Measurements from ENCODE around the gene SPEM2. TPM values are rescaled to one million over a fixed set of nuclear protein-coding genes. Genes with fewer than 3 reads are reported as not detected.

SPEM2 gene
- not detected in 2 replicates for total RNA-seq

GRCh38 chr17:7425316-7425715 is at the start of gene SPEM2:
SPEM2 (plus strand) TSS chr17:7425616; CDS start chr17:7425689, 73 bp downstream.

GRCh38 chr17:7380855-7381683 is 44.3 kb upstream of the SPEM2 start, which contains the start of gene TNK1:
TNK1 (plus strand) TSS chr17:7381089; CDS start chr17:7382927, 1,838 bp downstream.

GRCh38 chr17:7394452-7395191 is 30.8 kb upstream of the SPEM2 start, which contains the start of gene PLSCR3:
PLSCR3 (minus strand) TSS chr17:7394525; CDS start chr17:7394110, 415 bp downstream.

GRCh38 chr17:7403977-7404736 is 21.3 kb upstream of the SPEM2 start, which contains the start of gene TMEM256:
TMEM256 (minus strand) TSS chr17:7404097; CDS start chr17:7404084, 13 bp downstream.

GRCh38 chr17:7407485-7408251 is 17.7 kb upstream of the SPEM2 start, which contains the start of gene NLGN2:
NLGN2 (plus strand) TSS chr17:7407845; CDS start chr17:7408256, 411 bp downstream.

GRCh38 chr17:7419819-7420610 is 5.4 kb upstream of the SPEM2 start, which contains the start of gene SPEM1:
SPEM1 (plus strand) TSS chr17:7420324; CDS start chr17:7420385, 61 bp downstream.

GRCh38 chr17:7428557-7428956 is 3.1 kb downstream of the SPEM2 start, which contains the start of gene SPEM3:
SPEM3 (plus strand) TSS chr17:7428857; CDS start chr17:7428903, 46 bp downstream.

GRCh38 chr17:7439462-7440112 is 14.2 kb downstream of the SPEM2 start, which contains the start of gene FGF11:
FGF11 (plus strand) TSS chr17:7439512; CDS start chr17:7439621, 109 bp downstream.

GRCh38 chr17:7444682-7445618 is 19.5 kb downstream of the SPEM2 start, which contains the start of gene CHRNB1:
CHRNB1 (plus strand) TSS chr17:7445061; CDS start chr17:7445128, 67 bp downstream.

Other genes starting within 250 kb of the SPEM2 start
- 1.1 and 1.2 TPM in 2 replicates for gene ASGR1, start 246.2 kb upstream of the SPEM2 start, total RNA-seq
- 28.8 and 39.5 TPM in 2 replicates for gene DLG4, start 205.8 kb upstream of the SPEM2 start, total RNA-seq
- gene ACADVL, start 205.7 kb upstream of the SPEM2 start, total RNA-seq, result 209 and 256 TPM in 2 replicates
- gene DVL2, start 191.1 kb upstream of the SPEM2 start, total RNA-seq, result 60.4 and 61.2 TPM in 2 replicates
- 33.0 and 41.3 TPM in 2 replicates for gene PHF23, start 186.2 kb upstream of the SPEM2 start, total RNA-seq
- 153 and 179 TPM in 2 replicates for gene GABARAP, start 183.2 kb upstream of the SPEM2 start, total RNA-seq
- gene CTDNEP1, start 173.9 kb upstream of the SPEM2 start, total RNA-seq, result 32.1 and 51.9 TPM in 2 replicates
- gene ELP5, start 173.4 kb upstream of the SPEM2 start, total RNA-seq, result 23.2 and 30.9 TPM in 2 replicates
- 0.60 TPM in 1 of 2 replicates, not detected in the other for gene CLDN7, start 163.1 kb upstream of the SPEM2 start, total RNA-seq
- gene SLC2A4, start 143.9 kb upstream of the SPEM2 start, total RNA-seq, result not detected in 2 replicates
- gene YBX2, start 131.0 kb upstream of the SPEM2 start, total RNA-seq, result not detected in 2 replicates
- 513 and 520 TPM in 2 replicates for gene EIF5A, start 118.0 kb upstream of the SPEM2 start, total RNA-seq
- gene GPS2, start 110.3 kb upstream of the SPEM2 start, total RNA-seq, result 24.6 and 29.5 TPM in 2 replicates
- gene NEURL4, start 96.3 kb upstream of the SPEM2 start, total RNA-seq, result 20.8 and 24.0 TPM in 2 replicates
- gene ACAP1, start 89.1 kb upstream of the SPEM2 start, total RNA-seq, result 0.09 and 4.8 TPM in 2 replicates
- gene KCTD11, start 73.5 kb upstream of the SPEM2 start, total RNA-seq, result 14.6 and 15.1 TPM in 2 replicates
- not detected in 2 replicates for gene TMEM95, start 70.5 kb upstream of the SPEM2 start, total RNA-seq
- gene TNK1, start 44.5 kb upstream of the SPEM2 start, total RNA-seq, result 0.09 and 1.2 TPM in 2 replicates
- 22.3 and 65.3 TPM in 2 replicates for gene PLSCR3, start 31.1 kb upstream of the SPEM2 start, total RNA-seq
- gene TMEM256, start 21.5 kb upstream of the SPEM2 start, total RNA-seq, result 34.6 and 80.8 TPM in 2 replicates
- gene NLGN2, start 17.8 kb upstream of the SPEM2 start, total RNA-seq, result 15.1 and 24.1 TPM in 2 replicates
- gene SPEM1, start 5.3 kb upstream of the SPEM2 start, total RNA-seq, result not detected in 2 replicates
- not detected in 2 replicates for gene SPEM3, start 3.2 kb downstream of the SPEM2 start, total RNA-seq
- 1.8 and 3.6 TPM in 2 replicates for gene TMEM102, start 9.8 kb downstream of the SPEM2 start, total RNA-seq
- 5.3 and 7.2 TPM in 2 replicates for gene FGF11, start 13.9 kb downstream of the SPEM2 start, total RNA-seq
- 3.4 and 6.2 TPM in 2 replicates for gene CHRNB1, start 19.4 kb downstream of the SPEM2 start, total RNA-seq
- 19.6 and 28.2 TPM in 2 replicates for gene ZBTB4, start 54.0 kb downstream of the SPEM2 start, total RNA-seq
- gene SLC35G6, start 55.8 kb downstream of the SPEM2 start, total RNA-seq, result not detected in 2 replicates
- gene POLR2A, start 58.8 kb downstream of the SPEM2 start, total RNA-seq, result 89.1 and 138 TPM in 2 replicates
- gene TNFSF12, start 123.4 kb downstream of the SPEM2 start, total RNA-seq, result 7.4 and 16.3 TPM in 2 replicates
- gene TNFSF13, start 133.1 kb downstream of the SPEM2 start, total RNA-seq, result 0.83 TPM in 1 of 2 replicates, not detected in the other
- gene SENP3, start 136.3 kb downstream of the SPEM2 start, total RNA-seq, result 64.1 and 68.3 TPM in 2 replicates
- gene CD68, start 154.0 kb downstream of the SPEM2 start, total RNA-seq, result 5.6 and 14.5 TPM in 2 replicates
- 66.1 and 69.8 TPM in 2 replicates for gene MPDU1, start 158.2 kb downstream of the SPEM2 start, total RNA-seq
- 0.30 and 0.32 TPM in 2 replicates for gene SOX15, start 164.5 kb downstream of the SPEM2 start, total RNA-seq
- 50.5 and 56.3 TPM in 2 replicates for gene FXR2, start 189.3 kb downstream of the SPEM2 start, total RNA-seq
- gene SAT2, start 202.2 kb downstream of the SPEM2 start, total RNA-seq, result 18.7 and 37.4 TPM in 2 replicates
- gene SHBG, start 204.5 kb downstream of the SPEM2 start, total RNA-seq, result 0.37 TPM in 1 of 2 replicates, not detected in the other
- gene ATP1B2, start 225.3 kb downstream of the SPEM2 start, total RNA-seq, result not detected in 2 replicates